GM18909 (cell line): ENCODE measurements around the gene B3GALT6.

Experiments used
- ATAC-seq: cut with Tn5 transposase; IDR thresholded peaks from one replicate; pipeline ENCODE4 v1.9.1; 2021; ENCODE audit warnings: mild to moderate bottlenecking; ENCODE audit not compliant: unreplicated experiment, poor library complexity

Gene B3GALT6

GRCh38 chr1:1259540-1259939 lies 27.5 kb downstream of the B3GALT6 start:
- no peak for ATAC-seq

DNA sequence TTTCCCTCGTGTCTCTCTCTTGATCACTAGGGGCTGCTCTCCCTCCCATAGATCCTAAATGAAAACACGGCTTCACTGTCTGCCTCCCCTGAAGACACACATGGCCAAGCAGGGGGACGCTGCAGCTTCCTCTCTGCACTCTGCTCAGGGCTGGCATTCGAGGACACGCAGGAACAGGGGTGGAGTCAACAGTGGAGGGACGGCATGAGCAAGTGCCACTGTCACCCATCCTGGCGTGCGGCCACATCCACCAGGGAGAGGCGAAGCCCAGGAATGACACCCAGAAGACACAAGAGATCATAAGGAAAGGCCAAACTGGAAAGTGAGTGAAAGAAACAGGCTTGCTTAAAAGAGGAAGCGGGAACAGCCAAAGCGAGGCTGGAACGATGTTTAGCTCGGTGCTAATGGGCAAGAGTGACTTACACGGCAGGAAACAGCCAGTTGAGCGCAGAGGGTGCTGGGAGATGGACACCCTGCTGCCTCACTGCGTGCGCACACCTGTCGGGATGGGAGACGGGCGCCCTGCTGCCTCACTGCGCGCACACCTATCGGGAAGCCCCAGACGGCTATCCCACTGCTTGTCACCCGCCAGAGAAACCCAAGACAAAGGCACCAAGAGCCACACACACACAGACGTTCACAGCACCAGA lies 28.0 kb downstream of the B3GALT6 start:
- ATAC-seq = no peak

DNA sequence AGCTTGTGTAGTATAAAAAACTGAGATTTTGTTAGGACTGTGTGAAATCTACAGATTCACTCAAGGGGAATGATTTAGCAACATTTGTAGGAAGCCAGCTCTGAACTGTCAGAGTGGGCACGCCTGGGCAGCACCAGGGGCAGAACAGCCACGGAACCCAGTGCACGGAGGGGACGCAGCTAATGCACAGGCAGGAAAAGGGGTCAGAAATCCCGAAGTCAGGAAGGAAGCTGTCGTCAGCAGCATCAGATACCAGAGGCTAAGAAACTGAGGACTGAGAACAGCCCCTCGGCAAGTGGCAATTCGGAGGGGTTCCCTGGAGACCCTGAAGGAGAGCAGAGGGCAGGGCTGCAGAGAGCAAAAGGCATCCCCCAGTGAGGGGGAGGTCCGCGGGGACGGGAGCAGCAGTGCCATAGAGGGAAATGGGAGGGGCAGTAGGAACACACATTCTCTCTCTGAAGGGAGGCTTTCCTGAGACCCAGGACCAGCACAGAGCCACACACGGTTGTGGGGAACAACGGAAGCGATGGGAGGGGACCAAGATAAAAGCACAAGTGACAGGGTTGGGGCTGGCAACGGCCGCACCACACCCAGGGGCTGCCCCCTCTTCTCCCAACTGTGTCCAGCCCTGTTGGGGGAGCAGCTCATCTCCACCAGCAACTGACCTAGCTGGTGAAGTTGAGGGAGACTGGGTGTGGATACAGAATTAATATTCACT lies 29.0 kb downstream of the B3GALT6 start:
- ATAC-seq = no peak

GRCh38 chr1:1262071-1262470 lies 30.0 kb downstream of the B3GALT6 start:
- ATAC-seq = no peak

- no peak for ATAC-seq
These were observed 30.7 kb downstream of the B3GALT6 start for GRCh38 chr1:1262758-1263157.

- ATAC-seq = no peak
These were observed 32.0 kb downstream of the B3GALT6 start for GRCh38 chr1:1264026-1264425.

DNA sequence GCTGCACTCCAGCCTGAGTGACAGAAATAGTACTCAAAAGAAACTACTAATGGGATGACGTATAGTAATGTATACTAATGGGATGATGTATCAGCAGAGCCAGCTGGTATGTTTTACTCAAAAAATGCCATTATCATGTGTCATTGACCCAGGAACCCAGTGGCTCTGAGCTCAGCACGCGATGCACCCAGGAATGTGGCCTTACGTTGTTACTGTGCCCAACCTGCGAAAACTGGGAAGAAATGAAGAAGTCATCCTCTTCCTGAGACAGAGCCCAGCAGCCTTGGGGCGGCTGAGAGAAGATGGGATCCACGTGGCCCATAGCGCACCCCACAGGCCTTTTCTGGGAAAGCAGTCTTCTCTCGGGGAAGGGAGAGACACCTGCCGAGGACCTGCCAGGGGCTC lies 32.8 kb downstream of the B3GALT6 start:
- ATAC-seq = no peak

DNA sequence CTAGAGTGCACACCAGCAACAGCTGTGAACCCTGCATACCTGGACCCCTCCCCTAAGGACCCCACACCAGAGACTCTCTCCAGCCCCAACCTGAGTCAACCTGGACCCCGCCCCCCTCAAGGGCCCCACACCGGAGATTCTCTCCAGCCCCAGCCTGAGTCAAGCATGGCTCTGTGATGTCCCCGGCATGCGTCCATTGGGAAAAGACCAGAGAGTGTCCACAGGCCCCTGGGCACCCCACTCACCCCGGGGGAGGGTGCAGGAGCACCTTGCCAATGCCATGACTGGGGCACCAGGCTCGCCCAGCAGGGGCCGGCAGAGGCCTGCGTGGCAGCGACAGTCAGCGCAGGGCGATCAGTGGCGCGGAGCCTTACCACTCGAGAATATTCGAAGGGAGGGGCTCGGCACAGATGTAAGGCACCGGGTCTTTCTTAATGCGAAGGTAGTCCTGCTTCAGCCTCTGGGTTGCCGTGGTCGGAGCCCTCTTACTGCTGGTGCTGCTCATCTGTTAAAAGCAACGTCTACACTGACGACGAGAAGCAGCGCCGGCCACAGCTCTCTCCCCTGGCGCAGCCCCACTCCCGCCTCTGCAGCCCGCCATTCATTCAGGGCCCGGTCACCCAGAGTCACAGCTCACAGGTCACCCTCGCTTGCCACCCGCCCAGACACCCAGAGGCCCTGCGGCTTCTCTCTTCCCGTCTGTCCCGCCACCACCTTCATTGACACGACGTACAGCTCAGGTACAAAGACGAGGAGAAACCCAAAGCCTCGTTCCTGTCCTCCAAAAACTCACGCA lies 35.6 kb downstream of the B3GALT6 start:
- no peak for ATAC-seq

- ATAC-seq = no peak
These were observed 36.2 kb downstream of the B3GALT6 start for GRCh38 chr1:1268284-1268682.

DNA sequence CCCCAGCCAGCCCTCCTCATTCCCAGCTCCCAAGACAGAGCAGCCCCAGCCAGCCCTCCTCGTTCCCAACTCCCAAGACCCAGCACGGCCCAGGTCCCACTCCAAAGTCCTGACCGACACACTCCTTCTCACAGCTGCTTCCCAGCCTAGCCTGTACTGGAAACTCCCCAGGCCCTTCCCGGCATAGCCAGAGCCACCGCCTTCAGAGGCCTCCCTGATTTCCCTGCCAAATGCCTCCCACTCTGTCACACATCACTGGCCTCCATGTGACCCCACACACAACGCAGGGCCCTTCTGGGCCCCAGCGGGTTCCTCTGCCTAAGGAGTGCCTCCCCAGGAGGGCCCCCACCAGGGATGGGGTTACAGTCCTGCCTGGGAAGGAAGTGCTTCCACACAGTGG lies 38.8 kb downstream of the B3GALT6 start:
- ATAC-seq = no peak

- no peak for ATAC-seq
These were observed 40.5 kb downstream of the B3GALT6 start for GRCh38 chr1:1272341-1273208.

GRCh38 chr1:1273209-1273511 lies 41.1 kb downstream of the B3GALT6 start:
- peak; percentile 14 for ATAC-seq

DNA sequence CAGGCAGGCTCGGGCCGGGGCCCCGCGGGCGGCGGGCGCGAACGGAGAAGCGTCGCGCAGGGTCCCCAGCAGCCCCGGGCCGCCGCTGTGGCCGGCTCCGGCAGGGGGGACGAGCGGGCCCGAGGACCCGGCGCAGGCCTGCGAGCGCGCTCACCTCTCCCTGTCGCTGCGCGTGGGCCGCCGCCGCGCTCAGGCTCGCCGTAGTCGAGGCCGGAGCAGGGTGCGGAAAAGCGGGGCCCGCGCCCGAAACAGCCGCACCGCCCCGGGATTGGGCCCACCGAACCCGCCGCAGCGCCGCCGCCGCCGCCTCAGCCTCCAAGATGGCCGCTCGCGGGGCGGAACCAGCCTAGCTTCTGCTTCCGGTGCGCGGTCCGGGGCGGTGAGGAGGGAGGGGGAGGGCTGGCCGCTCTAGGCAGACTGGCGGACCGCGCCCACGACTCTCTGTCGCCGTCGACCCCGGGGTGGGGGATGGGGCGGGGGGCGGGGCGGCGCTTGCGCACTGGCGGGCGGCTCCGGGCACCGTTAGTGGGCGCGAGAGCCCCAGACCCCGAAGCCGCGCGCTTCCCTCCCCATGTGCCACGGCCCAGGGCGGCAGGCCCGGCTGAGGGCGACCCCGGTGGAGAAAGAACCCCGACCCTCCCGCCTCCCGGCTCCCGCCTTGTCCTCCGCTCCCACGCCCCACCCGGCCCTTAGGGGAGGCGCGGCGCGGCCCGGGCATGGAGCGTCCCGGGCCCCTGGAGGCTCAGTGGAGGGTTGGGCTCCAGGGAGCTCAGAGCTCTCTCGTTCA lies 41.7 kb downstream of the B3GALT6 start, which contains the start of gene UBE2J2:
Gene UBE2J2, minus strand, starts transcription at position 343 of the 787 bp plus-strand sequence. CDS start 5,862 bp downstream, outside the sequence.
- ATAC-seq = peak; percentile 78

DNA sequence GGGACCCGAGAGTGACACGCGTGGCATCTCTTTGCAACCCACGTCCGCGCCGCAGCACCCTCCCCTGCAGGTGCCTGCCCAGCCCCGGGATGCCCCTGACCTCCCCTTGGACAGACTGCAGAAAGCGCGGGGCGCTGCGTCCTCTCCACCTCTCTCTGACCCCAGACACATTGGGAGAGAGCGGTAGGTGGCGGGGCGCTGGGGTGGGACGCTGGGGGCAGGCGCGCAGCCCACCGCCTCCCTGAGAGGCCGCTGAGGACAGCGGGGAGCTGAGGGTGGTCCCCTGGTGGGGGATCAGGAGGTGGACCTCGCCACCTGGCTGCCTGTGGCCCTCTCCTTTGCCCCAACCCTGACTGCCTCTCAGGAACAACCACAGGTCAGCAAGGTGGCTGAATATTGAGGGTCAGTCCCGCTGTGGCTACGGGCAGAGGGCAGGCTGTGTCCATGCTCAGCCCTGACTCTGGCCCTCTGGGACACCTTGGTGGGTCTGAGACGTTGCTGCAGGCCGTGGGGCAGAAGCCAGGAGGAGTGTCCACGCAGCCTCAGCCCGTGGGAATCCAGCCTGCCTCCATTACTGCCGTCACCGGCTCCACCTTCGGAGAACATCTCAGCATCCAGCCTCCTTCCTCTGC lies 42.4 kb downstream of the B3GALT6 start:
- no peak for ATAC-seq

DNA sequence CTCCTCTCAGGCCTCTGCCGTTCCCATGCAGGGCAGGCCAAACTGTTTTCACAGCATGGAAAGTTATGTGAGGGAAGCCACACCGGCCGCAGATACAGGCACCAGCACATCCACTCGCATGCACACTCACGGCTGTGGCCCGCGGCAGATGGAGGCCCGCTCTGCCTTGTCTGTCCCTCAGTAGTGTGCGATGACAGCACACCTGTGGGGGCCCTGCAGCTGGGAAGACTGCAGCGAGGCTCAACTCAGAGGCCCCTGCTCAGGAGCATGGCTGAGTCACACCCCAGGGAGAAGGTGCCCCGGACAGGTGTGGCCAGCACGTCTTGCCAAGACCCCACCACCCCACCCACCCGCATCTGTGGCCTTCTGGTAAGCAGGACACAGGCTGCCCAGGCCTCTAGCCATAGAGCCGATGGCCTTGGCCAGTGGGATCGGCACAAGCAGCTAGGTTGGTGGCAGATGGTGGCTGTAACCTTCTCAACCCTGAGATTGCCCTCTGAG lies 42.9 kb downstream of the B3GALT6 start:
- ATAC-seq = no peak

- no peak for ATAC-seq
These were observed 43.8 kb downstream of the B3GALT6 start for GRCh38 chr1:1275836-1276235.

GRCh38 chr1:1278620-1279019 lies 46.6 kb downstream of the B3GALT6 start:
- ATAC-seq = no peak

- ATAC-seq = no peak
These were observed 47.0 kb downstream of the B3GALT6 start for GRCh38 chr1:1279028-1279427.
